HCT116 (cell line): ENCODE results near the gene ZBTB20. TPM values are rescaled to one million over a fixed set of nuclear protein-coding genes. Genes with fewer than 3 reads are reported as not detected.

Experiments used
- ATAC-seq: fragments of 200-7000 bp; cut with Tn5 transposase; 2 replicates; pipeline ENCODE4 v1.9.1; 2020; ENCODE audit warnings: mild to moderate bottlenecking, moderate library complexity
- BruUV-seq: library from RNA; stranded (reverse); fragments of 400-500 nt; replicated peaks from 2 replicates; lab custom pipeline; 2021; lab: Mats Ljungman, UMichigan
- CTCF ChIA-PET: fragments of 300-600 bp; sonication (Branson Sonifier 250); formaldehyde crosslinking; loops from one replicate; lab custom pipeline; 2021; ENCODE audit warnings: antibody characterized with exemption; lab: Charles Lee
- POLR2A ChIA-PET: fragments of 300-600, 350-600 bp; sonication (Branson Sonifier 250); formaldehyde crosslinking; loops from one replicate; lab custom pipeline; 2021; ENCODE audit warnings: antibody characterized with exemption; lab: Charles Lee
- RAD21 ChIA-PET, 2 experiments: fragments of 300-600 bp; sonication (Branson Sonifier 250); formaldehyde crosslinking; loops; one replicate each; lab custom pipeline; 2023; ENCODE audit warnings: low total read pairs in 2 of 2; ENCODE audit not compliant: uncharacterized antibody in 2 of 2, unreplicated experiment in 2 of 2, low non-redundant PET in 1 of 2; lab: Charles Lee
- DNase-seq: peaks from one replicate; pipeline ENCODE4 v3.0.0-alpha.2; 2010; ENCODE audit warnings: low read depth, low spot score
- H2AFZ ChIP-seq: fragments of 200-600 bp; shearing (Covaris generic), sonication (generic); 2 replicates; pipeline ENCODE4 v1.6.1; 2017; ENCODE audit warnings: low read depth, mixed run types, mixed read lengths, antibody characterized with exemption, low read length; ENCODE audit not compliant: poor library complexity, severe bottlenecking
- H3K27ac ChIP-seq: 2 replicates; pipeline ENCODE4 v1.5.1; 2012; ENCODE audit warnings: low read depth, low read length
- H3K27me3 ChIP-seq: fragments of 200-600 bp; sonication (generic); 2 replicates; pipeline ENCODE4 v1.6.1; 2016; ENCODE audit warnings: mixed run types, low read length, mixed read lengths; ENCODE audit not compliant: insufficient read depth
- H3K36me3 ChIP-seq, 2 experiments: fragments of 200-500 bp in 1 of 2; fragments of 200-600 bp in 1 of 2; sonication (Bioruptor generic) in 1 of 2; sonication (generic) in 1 of 2; 2 replicates each; pipeline versions ENCODE4 v1.5.1 to v1.6.1; 2014 to 2016; ENCODE audit warnings: low read length in 2 of 2, inconsistent platforms in 1 of 2, mixed read lengths in 1 of 2, mixed run types in 1 of 2; ENCODE audit not compliant: insufficient read depth in 2 of 2, control insufficient read depth in 1 of 2
- H3K4me1 ChIP-seq, 2 experiments: fragments of 200-600 bp in 1 of 2; sonication (generic) in 1 of 2; 2 replicates each; pipeline versions ENCODE4 v1.5.1 to v1.6.1; 2012 to 2017; ENCODE audit warnings: low read length in 2 of 2, inconsistent platforms in 1 of 2, mild to moderate bottlenecking in 1 of 2, mixed read lengths in 1 of 2, mixed run types in 1 of 2, moderate library complexity in 1 of 2; ENCODE audit not compliant: insufficient read depth in 2 of 2, control insufficient read depth in 1 of 2
- H3K4me2 ChIP-seq: fragments of 200-600 bp; sonication (generic); 2 replicates; pipeline ENCODE4 v1.6.1; 2017; ENCODE audit warnings: mixed run types, low read length, mixed read lengths
- H3K4me3 ChIP-seq, 2 experiments: fragments of 200-600 bp in 1 of 2; sonication (generic) in 1 of 2; replicated peaks in 1 of 2; 2 replicates each; pipeline ENCODE4 v1.5.1; 2011 to 2016; ENCODE audit warnings: low read length in 2 of 2, control low read depth in 1 of 2, low read depth in 1 of 2, mild to moderate bottlenecking in 1 of 2, mixed read lengths in 1 of 2, mixed run types in 1 of 2
- H3K79me2 ChIP-seq: fragments of 200-600 bp; sonication (generic); 2 replicates; pipeline ENCODE4 v1.6.1; 2017; ENCODE audit warnings: mild to moderate bottlenecking, mixed run types, low read length, moderate library complexity, mixed read lengths; ENCODE audit not compliant: insufficient read depth
- H3K9ac ChIP-seq: fragments of 200-600 bp; sonication (generic); 2 replicates; pipeline ENCODE4 v1.6.1; 2016; ENCODE audit warnings: low read length, mixed read lengths
- H3K9me2 ChIP-seq: fragments of 200-600 bp; sonication (generic), shearing (Covaris generic); 2 replicates; pipeline ENCODE4 v1.6.1; 2017; ENCODE audit warnings: mixed run types, mild to moderate bottlenecking, moderate library complexity; ENCODE audit not compliant: insufficient read depth
- H3K9me3 ChIP-seq, 2 experiments: fragments of 200-500 bp in 1 of 2; fragments of 200-600 bp in 1 of 2; sonication (Bioruptor generic) in 1 of 2; sonication (generic) in 1 of 2; 2 replicates each; pipeline ENCODE4 v1.6.1; 2014 to 2017; ENCODE audit warnings: low read length in 2 of 2, mixed read lengths in 2 of 2, inconsistent platforms in 1 of 2, low read depth in 1 of 2, mild to moderate bottlenecking in 1 of 2, mixed run types in 1 of 2, moderate library complexity in 1 of 2; ENCODE audit not compliant: control insufficient read depth in 1 of 2, insufficient read depth in 1 of 2
- H4K20me1 ChIP-seq: fragments of 200-600 bp; sonication (generic), shearing (Covaris generic); 2 replicates; pipeline ENCODE4 v1.6.1; 2017; ENCODE audit warnings: mixed run types, mild to moderate bottlenecking, moderate library complexity; ENCODE audit not compliant: insufficient read depth
- CEBPB ChIP-seq: IDR thresholded peaks from 2 replicates; pipeline ENCODE4 v1.6.1; 2012; ENCODE audit warnings: low read depth
- ELF1 ChIP-seq: IDR thresholded peaks from 2 replicates; pipeline ENCODE4 v1.6.1; 2012; ENCODE audit warnings: low read depth, borderline replicate concordance
- EZH2phosphoT487 ChIP-seq: fragments of 200-600 bp; IDR thresholded peaks from 2 replicates; pipeline ENCODE4 v1.6.1; 2018; ENCODE audit warnings: antibody characterized with exemption, borderline replicate concordance
- FOSL1 ChIP-seq: IDR thresholded peaks from 2 replicates; pipeline ENCODE4 v1.6.1; 2012; ENCODE audit warnings: low read depth
- JUND ChIP-seq: IDR thresholded peaks from 2 replicates; pipeline ENCODE4 v1.6.1; 2012
- RAD21 ChIP-seq: IDR thresholded peaks from 2 replicates; pipeline ENCODE4 v1.6.1; 2012; ENCODE audit warnings: low read depth, mild to moderate bottlenecking
- YY1 ChIP-seq: IDR thresholded peaks from 2 replicates; pipeline ENCODE4 v1.6.1; 2011; ENCODE audit warnings: low read length, low read depth, moderate library complexity, mild to moderate bottlenecking; ENCODE audit not compliant: insufficient replicate concordance; ENCODE audit errors: extremely low read depth
- intact Hi-C: fragments of 100-400 bp; cut with micrococcal nuclease; formaldehyde crosslinking; loops from 2 replicates; pipeline ENCODE4 v1.10.0; 2022
- total RNA-seq: library from RNA; stranded (reverse); gene quantifications from one replicate; pipeline ENCODE4 v1.2.1, GENCODE V29; 2021; ENCODE audit not compliant: unreplicated experiment
- TF ChIP-seq, protein P1 (sequence below): IDR thresholded peaks from 2 replicates; pipeline ENCODE4 v1.6.1; 2012
- TF ChIP-seq, protein P2 (sequence below): IDR thresholded peaks from 2 replicates; pipeline ENCODE4 v1.6.1; 2012
- TF ChIP-seq, protein P3 (sequence below), 3 experiments: fragments of 200-600 bp in 1 of 3; sonication (generic) in 1 of 3; IDR thresholded peaks in 2 of 3; conservative IDR thresholded peaks in 1 of 3; 2 replicates each; pipeline ENCODE4 v1.5.1; 2012 to 2017; ENCODE audit warnings: low read depth in 2 of 3, low read length in 2 of 3, antibody characterized with exemption in 1 of 3, borderline replicate concordance in 1 of 3, control low read depth in 1 of 3, mild to moderate bottlenecking in 1 of 3, mixed read lengths in 1 of 3, mixed run types in 1 of 3, moderate library complexity in 1 of 3; ENCODE audit not compliant: insufficient read depth in 1 of 3

Gene ZBTB20
- total RNA-seq, 1 experiment from 2014 or later, result 42.1 TPM

DNA sequence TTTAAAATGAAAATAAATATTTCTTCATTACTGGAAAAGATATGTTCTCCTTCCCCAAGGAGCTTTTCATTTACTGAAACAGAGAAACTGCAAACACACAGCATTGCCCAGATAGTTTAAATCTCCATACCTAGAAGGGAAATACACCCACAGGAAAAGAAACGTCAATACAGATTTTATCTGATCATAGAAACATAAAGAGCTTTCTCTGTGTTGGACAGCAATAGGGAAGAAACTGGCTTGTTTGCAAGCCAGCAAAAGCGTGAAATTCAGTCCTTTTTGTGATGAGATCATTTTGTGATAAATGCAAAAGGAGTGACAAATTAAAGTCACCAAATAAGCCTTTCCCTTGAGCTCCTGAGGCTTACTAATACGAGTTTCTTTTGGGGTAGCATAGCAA, 455.2 kb downstream of the ZBTB20 start:
- no peak for ATAC-seq
- ChIA-PET RAD21 (no interaction called here), POLR2A (no interaction called here), CTCF (no interaction called here)
- Histone ChIP-seq H3K79me2 (peaks cover 40% of the 10 kb centered on the region), H3K4me2 (no peak overlapping the region), H3K36me3 (peaks cover 0 to 14% of the 10 kb centered on the region in 2 experiments; a peak in 1 of 4 replicates), H3K4me3 (no peak overlapping the region), H4K20me1 (no peaks in the 10 kb centered on the region), H2AFZ (no peak overlapping the region), H3K9me2 (no peaks in the 10 kb centered on the region), H3K9me3 (no peaks in the 10 kb centered on the region), H3K9ac (no peak overlapping the region), H3K27me3 (no peaks in the 10 kb centered on the region), H3K4me1 (peaks cover 5% of the 10 kb centered on the region in 2 experiments; a peak in 2 of 4 replicates), H3K27ac (no peak overlapping the region)
- TF ChIP-seq, protein P1, sequence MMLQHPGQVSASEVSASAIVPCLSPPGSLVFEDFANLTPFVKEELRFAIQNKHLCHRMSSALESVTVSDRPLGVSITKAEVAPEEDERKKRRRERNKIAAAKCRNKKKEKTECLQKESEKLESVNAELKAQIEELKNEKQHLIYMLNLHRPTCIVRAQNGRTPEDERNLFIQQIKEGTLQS, result no peak
- no peak for TF ChIP-seq YY1
- TF ChIP-seq FOSL1, result no peak
- TF ChIP-seq, protein P2, sequence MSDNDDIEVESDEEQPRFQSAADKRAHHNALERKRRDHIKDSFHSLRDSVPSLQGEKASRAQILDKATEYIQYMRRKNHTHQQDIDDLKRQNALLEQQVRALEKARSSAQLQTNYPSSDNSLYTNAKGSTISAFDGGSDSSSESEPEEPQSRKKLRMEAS, result no peak
- no peak for TF ChIP-seq CEBPB
- TF ChIP-seq, protein P3, sequence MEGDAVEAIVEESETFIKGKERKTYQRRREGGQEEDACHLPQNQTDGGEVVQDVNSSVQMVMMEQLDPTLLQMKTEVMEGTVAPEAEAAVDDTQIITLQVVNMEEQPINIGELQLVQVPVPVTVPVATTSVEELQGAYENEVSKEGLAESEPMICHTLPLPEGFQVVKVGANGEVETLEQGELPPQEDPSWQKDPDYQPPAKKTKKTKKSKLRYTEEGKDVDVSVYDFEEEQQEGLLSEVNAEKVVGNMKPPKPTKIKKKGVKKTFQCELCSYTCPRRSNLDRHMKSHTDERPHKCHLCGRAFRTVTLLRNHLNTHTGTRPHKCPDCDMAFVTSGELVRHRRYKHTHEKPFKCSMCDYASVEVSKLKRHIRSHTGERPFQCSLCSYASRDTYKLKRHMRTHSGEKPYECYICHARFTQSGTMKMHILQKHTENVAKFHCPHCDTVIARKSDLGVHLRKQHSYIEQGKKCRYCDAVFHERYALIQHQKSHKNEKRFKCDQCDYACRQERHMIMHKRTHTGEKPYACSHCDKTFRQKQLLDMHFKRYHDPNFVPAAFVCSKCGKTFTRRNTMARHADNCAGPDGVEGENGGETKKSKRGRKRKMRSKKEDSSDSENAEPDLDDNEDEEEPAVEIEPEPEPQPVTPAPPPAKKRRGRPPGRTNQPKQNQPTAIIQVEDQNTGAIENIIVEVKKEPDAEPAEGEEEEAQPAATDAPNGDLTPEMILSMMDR (IDR thresholded peaks at IDR 0.05 in 2 of 3, conservative IDR thresholded peaks at IDR 0.05 in 1 of 3; ENCODE audit: borderline replicate concordance in 1 of 3, insufficient read depth in 1 of 3, low read depth in 2 of 3, low read length in 2 of 3), result no peak
- TF ChIP-seq RAD21, result no peak
- TF ChIP-seq JUND, result no peak
- TF ChIP-seq ELF1, result no peak
- TF ChIP-seq EZH2phosphoT487, result no peak
- BruUV-seq, result no TSS peak
- DNase-seq, result no peak
- intact Hi-C loops, result no loop called here
